Panc1 (cell line): ENCODE measurements around the gene TMCO4. TPM values are rescaled to one million over a fixed set of nuclear protein-coding genes. Genes with fewer than 3 reads are reported as not detected.

ENCODE experiments used
- ATAC-seq: fragments of 200-7000 bp; cut with Tn5 transposase; 2 replicates; pipeline ENCODE4 v1.9.1; 2020; ENCODE audit warnings: mild to moderate bottlenecking, moderate library complexity
- BruUV-seq: library from RNA; stranded (reverse); fragments of 400-500 nt; replicated peaks from 2 replicates; lab custom pipeline; 2021; lab: Mats Ljungman, UMichigan
- CTCF ChIA-PET: fragments of 300-600 bp; sonication (Branson Sonifier 250); formaldehyde crosslinking; loops from one replicate; lab custom pipeline; 2022; ENCODE audit warnings: antibody characterized with exemption; lab: Charles Lee
- POLR2A ChIA-PET: fragments of 300-600 bp; sonication (Branson Sonifier 250); formaldehyde crosslinking; loops from one replicate; lab custom pipeline; 2022; ENCODE audit warnings: antibody characterized with exemption; lab: Charles Lee
- DNase-seq: peaks from one replicate; pipeline ENCODE4 v3.0.0-alpha.2; 2010; ENCODE audit warnings: low read depth, low spot score
- H3K27ac ChIP-seq: 2 replicates; pipeline ENCODE4 v1.5.1; 2011; ENCODE audit warnings: mild to moderate bottlenecking, low read length, inconsistent platforms
- H3K27me3 ChIP-seq: fragments of 200-500 bp; sonication (Bioruptor generic); 2 replicates; pipeline ENCODE4 v1.6.0; 2014; ENCODE audit warnings: low read length, inconsistent platforms; ENCODE audit not compliant: control insufficient read depth, insufficient read depth
- H3K36me3 ChIP-seq: fragments of 200-500 bp; sonication (Bioruptor generic); 2 replicates; pipeline ENCODE4 v1.5.1; 2014; ENCODE audit warnings: inconsistent platforms, mild to moderate bottlenecking, low read length, moderate library complexity; ENCODE audit not compliant: control insufficient read depth, insufficient read depth
- H3K4me1 ChIP-seq: 2 replicates; pipeline ENCODE4 v1.5.1; 2011; ENCODE audit warnings: inconsistent platforms, mild to moderate bottlenecking, low read length, moderate library complexity; ENCODE audit not compliant: control insufficient read depth, insufficient read depth
- H3K4me3 ChIP-seq, 2 experiments: 2 replicates each; pipeline ENCODE4 v1.5.1; 2011 to 2012; ENCODE audit warnings: low read depth in 2 of 2, low read length in 2 of 2, mild to moderate bottlenecking in 2 of 2, inconsistent platforms in 1 of 2, moderate library complexity in 1 of 2
- H3K9me3 ChIP-seq: fragments of 200-500 bp; sonication (Bioruptor generic); 2 replicates; pipeline ENCODE4 v1.5.1; 2014; ENCODE audit warnings: low read depth, mild to moderate bottlenecking, inconsistent platforms, low read length, moderate library complexity; ENCODE audit not compliant: control insufficient read depth, insufficient read depth
- CTCF ChIP-seq: fragments of 450-650 bp; IDR thresholded peaks from 2 replicates; pipeline ENCODE4 v1.5.1; 2017; ENCODE audit warnings: mild to moderate bottlenecking
- POLR2AphosphoS5 ChIP-seq: IDR thresholded peaks from 2 replicates; pipeline ENCODE4 v1.6.1; 2012; ENCODE audit warnings: mild to moderate bottlenecking, low read depth, low read length, moderate library complexity
- SIN3A ChIP-seq: IDR thresholded peaks from 2 replicates; pipeline ENCODE4 v1.6.1; 2012; ENCODE audit warnings: low read depth, mild to moderate bottlenecking, low read length, moderate library complexity, borderline replicate concordance; ENCODE audit not compliant: insufficient read depth
- TCF7L2 ChIP-seq: IDR thresholded peaks from 2 replicates; pipeline ENCODE4 v1.6.1; 2011; ENCODE audit warnings: mild to moderate bottlenecking, low read depth, low read length, inconsistent platforms
- in situ Hi-C: cut with HindIII; loops from 2 replicates; pipeline ENCODE4 v1.10.0; 2016; ENCODE audit warnings: low sequenced_read_pairs, low pct_unique_long_range_greater_than_20kb
- intact Hi-C: fragments of 100-400 bp; cut with micrococcal nuclease; formaldehyde crosslinking; loops from one replicate; pipeline ENCODE4 v1.10.0; 2022; ENCODE audit not compliant: unreplicated experiment
- total RNA-seq: library from RNA; stranded (reverse); gene quantifications from one replicate; pipeline ENCODE4 v1.2.1, GENCODE V29; 2021; ENCODE audit not compliant: unreplicated experiment
- TF ChIP-seq, protein P1 (sequence below), 2 experiments: IDR thresholded peaks; 2 replicates each; pipeline ENCODE4 v1.6.1; 2011 to 2012; ENCODE audit warnings: low read depth in 2 of 2, control low read depth in 1 of 2, low read length in 1 of 2, mild to moderate bottlenecking in 1 of 2, moderate library complexity in 1 of 2; ENCODE audit not compliant: insufficient read depth in 1 of 2

The TMCO4 gene
- total RNA-seq, 1 experiment from 2014 or later: 13.2 TPM

DNA sequence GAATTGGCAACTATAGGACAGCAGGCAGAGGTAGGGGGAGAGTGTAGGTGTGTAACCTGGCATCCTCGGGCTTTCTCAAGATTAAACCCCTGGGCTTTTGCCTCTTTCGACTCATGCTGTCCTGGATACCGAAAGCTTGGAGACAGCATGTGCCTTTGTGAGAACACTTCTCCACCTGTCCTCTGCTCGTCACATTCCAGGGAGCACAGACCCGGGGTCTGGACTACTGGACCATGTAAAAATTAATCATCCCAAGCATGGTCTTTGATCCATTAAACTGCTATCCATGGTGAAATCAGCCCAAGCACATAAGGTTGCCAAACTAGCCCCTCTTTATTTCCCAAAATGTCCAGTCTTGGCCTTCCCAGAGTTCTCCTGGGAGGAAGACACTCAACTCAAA, 24.3 kb upstream of the TMCO4 start:
- no peaks in the 10 kb centered on the region for H3K36me3 ChIP-seq
- ATAC-seq: no peak
- no peaks in the 10 kb centered on the region for H3K4me1 ChIP-seq
- no TSS peak for BruUV-seq
- H3K9me3 ChIP-seq: no peaks in the 10 kb centered on the region
- no peak for TF ChIP-seq POLR2AphosphoS5
- no peak for TF ChIP-seq TCF7L2
- no peak for TF ChIP-seq SIN3A
- TF ChIP-seq, protein P1, sequence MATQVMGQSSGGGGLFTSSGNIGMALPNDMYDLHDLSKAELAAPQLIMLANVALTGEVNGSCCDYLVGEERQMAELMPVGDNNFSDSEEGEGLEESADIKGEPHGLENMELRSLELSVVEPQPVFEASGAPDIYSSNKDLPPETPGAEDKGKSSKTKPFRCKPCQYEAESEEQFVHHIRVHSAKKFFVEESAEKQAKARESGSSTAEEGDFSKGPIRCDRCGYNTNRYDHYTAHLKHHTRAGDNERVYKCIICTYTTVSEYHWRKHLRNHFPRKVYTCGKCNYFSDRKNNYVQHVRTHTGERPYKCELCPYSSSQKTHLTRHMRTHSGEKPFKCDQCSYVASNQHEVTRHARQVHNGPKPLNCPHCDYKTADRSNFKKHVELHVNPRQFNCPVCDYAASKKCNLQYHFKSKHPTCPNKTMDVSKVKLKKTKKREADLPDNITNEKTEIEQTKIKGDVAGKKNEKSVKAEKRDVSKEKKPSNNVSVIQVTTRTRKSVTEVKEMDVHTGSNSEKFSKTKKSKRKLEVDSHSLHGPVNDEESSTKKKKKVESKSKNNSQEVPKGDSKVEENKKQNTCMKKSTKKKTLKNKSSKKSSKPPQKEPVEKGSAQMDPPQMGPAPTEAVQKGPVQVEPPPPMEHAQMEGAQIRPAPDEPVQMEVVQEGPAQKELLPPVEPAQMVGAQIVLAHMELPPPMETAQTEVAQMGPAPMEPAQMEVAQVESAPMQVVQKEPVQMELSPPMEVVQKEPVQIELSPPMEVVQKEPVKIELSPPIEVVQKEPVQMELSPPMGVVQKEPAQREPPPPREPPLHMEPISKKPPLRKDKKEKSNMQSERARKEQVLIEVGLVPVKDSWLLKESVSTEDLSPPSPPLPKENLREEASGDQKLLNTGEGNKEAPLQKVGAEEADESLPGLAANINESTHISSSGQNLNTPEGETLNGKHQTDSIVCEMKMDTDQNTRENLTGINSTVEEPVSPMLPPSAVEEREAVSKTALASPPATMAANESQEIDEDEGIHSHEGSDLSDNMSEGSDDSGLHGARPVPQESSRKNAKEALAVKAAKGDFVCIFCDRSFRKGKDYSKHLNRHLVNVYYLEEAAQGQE (IDR thresholded peaks at IDR 0.05; ENCODE audit: insufficient read depth in 1 of 2, low read depth in 2 of 2, low read length in 1 of 2): no peak
- TF ChIP-seq CTCF: no peak
- ChIA-PET CTCF (no interaction called here), POLR2A (no interaction called here)
- H3K4me3 ChIP-seq: no peak overlapping the region
- intact Hi-C loops (no loop called here), in situ Hi-C loops (no loop called here)
- no peaks in the 10 kb centered on the region for H3K27me3 ChIP-seq
- DNase-seq: no peak
- H3K27ac ChIP-seq: no peak overlapping the region

DNA sequence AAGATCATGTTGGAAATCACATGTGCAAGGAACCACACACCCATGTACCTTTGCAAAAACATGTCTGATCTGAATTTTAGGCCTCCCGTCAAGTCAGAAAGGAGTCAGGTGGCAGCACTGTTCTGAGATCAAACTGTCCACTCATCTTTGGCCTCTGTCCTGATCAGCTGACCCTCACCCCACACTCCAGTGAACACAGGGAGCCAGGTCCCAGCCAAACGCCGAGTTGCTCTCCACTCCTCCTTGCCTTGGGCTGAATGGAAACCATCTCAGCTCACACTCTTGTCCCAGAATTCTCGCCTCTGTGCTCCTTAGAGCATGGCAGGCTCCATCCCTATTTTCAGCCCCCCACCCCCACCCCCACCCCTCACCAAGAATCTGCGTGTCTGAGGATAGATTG, 20.0 kb upstream of the TMCO4 start:
- Histone ChIP-seq H3K4me3 (no peak overlapping the region), H3K4me1 (no peaks in the 10 kb centered on the region), H3K27me3 (no peaks in the 10 kb centered on the region), H3K9me3 (no peaks in the 10 kb centered on the region), H3K36me3 (no peaks in the 10 kb centered on the region), H3K27ac (no peak overlapping the region)
- TF ChIP-seq TCF7L2 (no peak), POLR2AphosphoS5 (no peak), CTCF (no peak), SIN3A (no peak)
- TF ChIP-seq, protein P1 (IDR thresholded peaks at IDR 0.05; ENCODE audit: insufficient read depth in 1 of 2, low read depth in 2 of 2, low read length in 1 of 2): no peak
- ATAC-seq (no peak), DNase-seq (no peak)
- intact Hi-C loops: no loop called here
- in situ Hi-C loops: no loop called here
- ChIA-PET CTCF (no interaction called here), POLR2A (no interaction called here)
- BruUV-seq: no TSS peak
